Endodermal cell (in vitro differentiated cells): ENCODE measurements around the gene ZNF358. TPM values are rescaled to one million over a fixed set of nuclear protein-coding genes. Genes with fewer than 3 reads are reported as not detected.
A peak's percentile ranks its signal among the peaks of the same experiment; 100 is the strongest.

Source experiments
- DNase-seq: peaks from one replicate; pipeline ENCODE4 v3.0.0-alpha.2; 2017
- H3K27ac ChIP-seq: 2 replicates; pipeline ENCODE4 v1.5.1; 2013; ENCODE audit warnings: mild to moderate bottlenecking, low read depth, low read length, moderate library complexity
- H3K27me3 ChIP-seq: 2 replicates; pipeline ENCODE4 v1.6.1; 2013; ENCODE audit warnings: mild to moderate bottlenecking, low read length, moderate library complexity; ENCODE audit not compliant: insufficient read depth, control insufficient read depth, poor library complexity, severe bottlenecking
- H3K36me3 ChIP-seq: 2 replicates; pipeline ENCODE4 v1.7.0; 2013; ENCODE audit warnings: mild to moderate bottlenecking, low read length, moderate library complexity; ENCODE audit not compliant: control insufficient read depth, insufficient read depth
- H3K4me1 ChIP-seq: one replicate; pipeline ENCODE4 v1.7.0; 2013; ENCODE audit warnings: low read length; ENCODE audit not compliant: control insufficient read depth, insufficient read depth
- H3K4me3 ChIP-seq: 2 replicates; pipeline ENCODE4 v1.5.1; 2013; ENCODE audit warnings: mild to moderate bottlenecking, low read length, moderate library complexity
- H3K9ac ChIP-seq: 2 replicates; pipeline ENCODE4 v1.6.1; 2013; ENCODE audit warnings: mild to moderate bottlenecking, low read length, moderate library complexity; ENCODE audit not compliant: poor library complexity, severe bottlenecking; ENCODE audit errors: extremely low read depth
- H3K9me3 ChIP-seq: 2 replicates; pipeline ENCODE4 v1.6.1; 2013; ENCODE audit warnings: mild to moderate bottlenecking, low read length, moderate library complexity; ENCODE audit not compliant: control insufficient read depth
- H3K27ac Mint-ChIP-seq: 2 replicates; pipeline ENCODE4 v1.8.0; 2020; ENCODE audit warnings: mixed read lengths
- H3K27me3 Mint-ChIP-seq: 2 replicates; pipeline ENCODE4 v1.8.0; 2021; ENCODE audit warnings: mild to moderate bottlenecking, mixed read lengths; ENCODE audit not compliant: insufficient read depth
- H3K36me3 Mint-ChIP-seq: 2 replicates; pipeline ENCODE4 v1.8.0; 2020; ENCODE audit warnings: low read depth, mixed read lengths
- H3K4me1 Mint-ChIP-seq: 2 replicates; pipeline ENCODE4 v1.8.0; 2020; ENCODE audit warnings: mixed read lengths
- H3K4me3 Mint-ChIP-seq: 2 replicates; pipeline ENCODE4 v1.8.0; 2020; ENCODE audit warnings: mild to moderate bottlenecking, moderate library complexity, mixed read lengths
- H3K9me3 Mint-ChIP-seq: 2 replicates; pipeline ENCODE4 v1.8.0; 2020; ENCODE audit warnings: mild to moderate bottlenecking, mixed read lengths
- CTCF ChIP-seq: fragments of 200-600 bp; sonication (generic); conservative IDR thresholded peaks from 2 replicates; pipeline ENCODE4 v1.5.0; 2021; ENCODE audit warnings: antibody characterized with exemption, mild to moderate bottlenecking
- whole genome bisulfite sequencing, 2 experiments: methylation state at CpG; one replicate each; pipeline versions ENCODE4 v1.1.5 to v1.1.7; 2013; ENCODE audit warnings: missing lambda C conversion rate in 2 of 2, mixed read lengths in 1 of 2; ENCODE audit not compliant: insufficient coverage in 1 of 2, insufficient read length in 1 of 2; 5-methylcytosine and 5-hydroxymethylcytosine counted together
- total RNA-seq, 2 donors: library from RNA; stranded (reverse); fragmentation: NEBNext Ultra II Directional in 1 of 2; extraction: Animal tissue kit (Norgen Biotek cat#: 25700) in 1 of 2; gene quantifications; 2 replicates in 1 of 2; 3 replicates in 1 of 2; pipeline ENCODE4 v1.2.1, GENCODE V29; 2021

The ZNF358 gene
- total RNA-seq, 2 donors from 2014 or later = 45.9 to 53.2 TPM

- Mint-ChIP-seq H3K27me3 (no peaks in the 10 kb centered on the region), H3K4me3 (no peak overlapping the region), H3K4me1 (no peaks in the 10 kb centered on the region), H3K36me3 (peaks cover 28% of the 10 kb centered on the region), H3K9me3 (no peaks in the 10 kb centered on the region), H3K27ac (no peak overlapping the region)
- H3K4me1 ChIP-seq = no peaks in the 10 kb centered on the region
- no peak overlapping the region for H3K27ac ChIP-seq
- WGBS, 2 experiments = 91 to 93% methylated on average over 27 to 33 of the region's 33 CpGs
- no peak for TF ChIP-seq CTCF
- no peak overlapping the region for H3K9ac ChIP-seq
- no peaks in the 10 kb centered on the region for H3K9me3 ChIP-seq
- peaks cover 4% of the 10 kb centered on the region for H3K36me3 ChIP-seq
- no peaks in the 10 kb centered on the region for H3K27me3 ChIP-seq
- no peak for DNase-seq
- H3K4me3 ChIP-seq = no peak overlapping the region
These were observed 13.9 kb downstream of the ZNF358 start for GRCh38 chr19:7529610-7530490.

GRCh38 chr19:7533281-7533885 is 17.5 kb downstream of the ZNF358 start:
- no peak overlapping the region for H3K27ac ChIP-seq
- peaks cover 27% of the 10 kb centered on the region for H3K36me3 Mint-ChIP-seq
- H3K36me3 ChIP-seq = no peaks in the 10 kb centered on the region
- H3K27ac Mint-ChIP-seq = peak overlapping the region; percentile 87
- no peak for TF ChIP-seq CTCF
- no peaks in the 10 kb centered on the region for H3K4me1 ChIP-seq
- H3K27me3 ChIP-seq = no peaks in the 10 kb centered on the region
- H3K4me3 ChIP-seq = peak overlapping the region; percentile 95
- H3K27me3 Mint-ChIP-seq = no peaks in the 10 kb centered on the region
- H3K9me3 Mint-ChIP-seq = no peaks in the 10 kb centered on the region
- peak overlapping the region; percentile 86 for H3K4me3 Mint-ChIP-seq
- peak; percentile 74 for DNase-seq
- H3K9ac ChIP-seq = peak overlapping the region; percentile 90
- H3K9me3 ChIP-seq = no peaks in the 10 kb centered on the region
- peaks cover 4% of the 10 kb centered on the region for H3K4me1 Mint-ChIP-seq
- 67 to 91% methylated on average over 13 to 30 of the region's 30 CpGs for WGBS, 2 experiments

- Mint-ChIP-seq H3K9me3 (no peaks in the 10 kb centered on the region), H3K27me3 (no peaks in the 10 kb centered on the region)
- WGBS, 2 experiments = 0% methylated on average over 41 of the region's 41 CpGs; no CpG with 5 or more reads in 1 of the 2 experiments
These were observed 18.1 kb downstream of the ZNF358 start for GRCh38 chr19:7533925-7534480.

More at GRCh38 chr19:7533925-7534480, 18.1 kb downstream of the ZNF358 start:
- H3K27ac Mint-ChIP-seq = peak overlapping the region; percentile 97
- H3K36me3 Mint-ChIP-seq = peaks cover 27% of the 10 kb centered on the region
- Histone ChIP-seq H3K27ac (peak overlapping the region; percentile 68), H3K9me3 (no peaks in the 10 kb centered on the region), H3K27me3 (no peaks in the 10 kb centered on the region), H3K4me3 (peak overlapping the region; percentile 95), H3K36me3 (no peaks in the 10 kb centered on the region), H3K9ac (peak overlapping the region; percentile 90), H3K4me1 (no peaks in the 10 kb centered on the region)
- TF ChIP-seq CTCF = no peak
- DNase-seq = peak; percentile 95
- H3K4me1 Mint-ChIP-seq = peaks cover 4% of the 10 kb centered on the region
- peak overlapping the region; percentile 86 for H3K4me3 Mint-ChIP-seq
